Measurements from ENCODE around the gene TREM1.
"Not testable (repeated sequence)": the region's sequence is repeated elsewhere in the genome, so short reads cannot be mapped to it uniquely, and the experiment has no call there.

The TREM1 gene

GRCh38 chr6:41257369-41258195 lies 28.9 kb downstream of the TREM1 start:
- no peak for DNase-seq (ENCODE audit: low spot score)

- no peak for DNase-seq (ENCODE audit: low spot score)
These were observed 30.1 kb downstream of the TREM1 start for GRCh38 chr6:41256383-41256782.

GRCh38 chr6:41255638-41256246 lies 30.7 kb downstream of the TREM1 start:
- no peak for DNase-seq (ENCODE audit: low spot score)

- no peak for DNase-seq (ENCODE audit: low spot score)
These were observed 31.4 kb downstream of the TREM1 start for GRCh38 chr6:41255110-41255509.

- DNase-seq (ENCODE audit: low spot score), result no peak
These were observed 33.9 kb downstream of the TREM1 start for GRCh38 chr6:41252401-41253169.

GRCh38 chr6:41247882-41248705 lies 38.4 kb downstream of the TREM1 start:
- DNase-seq (ENCODE audit: low spot score), result no peak

GRCh38 chr6:41247288-41247865 lies 39.1 kb downstream of the TREM1 start:
- no peak for DNase-seq (ENCODE audit: low spot score)

- DNase-seq (ENCODE audit: low spot score), result not testable (repeated sequence)
These were observed 40.0 kb downstream of the TREM1 start for GRCh38 chr6:41246529-41246928.

- DNase-seq (ENCODE audit: low spot score), result no peak
These were observed 46.9 kb downstream of the TREM1 start for GRCh38 chr6:41239467-41240159.

GRCh38 chr6:41237128-41237527 lies 49.4 kb downstream of the TREM1 start:
- no peak for DNase-seq (ENCODE audit: low spot score)

GRCh38 chr6:41236276-41236675 lies 50.2 kb downstream of the TREM1 start:
- no peak for DNase-seq (ENCODE audit: low spot score)

- no peak for DNase-seq (ENCODE audit: low spot score)
These were observed 53.8 kb downstream of the TREM1 start for GRCh38 chr6:41232667-41233066.

- no peak for DNase-seq (ENCODE audit: low spot score)
These were observed 55.2 kb downstream of the TREM1 start for GRCh38 chr6:41231246-41231645.

- no peak for DNase-seq (ENCODE audit: low spot score)
These were observed 56.8 kb downstream of the TREM1 start for GRCh38 chr6:41229721-41230120.

GRCh38 chr6:41228616-41229015 lies 57.9 kb downstream of the TREM1 start:
- DNase-seq (ENCODE audit: low spot score), result no peak

- DNase-seq (ENCODE audit: low spot score), result no peak
These were observed 58.4 kb downstream of the TREM1 start, which contains the start of gene TREML4 for GRCh38 chr6:41228096-41228495. TSS of gene TREML4 (plus strand) at chr6:41228349. CDS start at chr6:41228428, 79 bp downstream.

- no peak for DNase-seq (ENCODE audit: low spot score)
These were observed 59.7 kb downstream of the TREM1 start for GRCh38 chr6:41226752-41227151.

GRCh38 chr6:41224800-41225199 lies 61.7 kb downstream of the TREM1 start:
- DNase-seq (ENCODE audit: low spot score), result no peak
